AG09319 (cell line): Measurements from ENCODE around the gene EBF3.

Experiments used
- DNase-seq: peaks from one replicate; pipeline ENCODE4 v3.0.0-alpha.2; 2010; ENCODE audit warnings: low read depth; ENCODE audit errors: extremely low read depth
- TF ChIP-seq, protein P1 (sequence below): IDR thresholded peaks from 2 replicates; pipeline ENCODE4 v1.5.1; 2011; ENCODE audit warnings: low read depth, mild to moderate bottlenecking, inconsistent platforms, low read length, moderate library complexity

Gene EBF3

DNA sequence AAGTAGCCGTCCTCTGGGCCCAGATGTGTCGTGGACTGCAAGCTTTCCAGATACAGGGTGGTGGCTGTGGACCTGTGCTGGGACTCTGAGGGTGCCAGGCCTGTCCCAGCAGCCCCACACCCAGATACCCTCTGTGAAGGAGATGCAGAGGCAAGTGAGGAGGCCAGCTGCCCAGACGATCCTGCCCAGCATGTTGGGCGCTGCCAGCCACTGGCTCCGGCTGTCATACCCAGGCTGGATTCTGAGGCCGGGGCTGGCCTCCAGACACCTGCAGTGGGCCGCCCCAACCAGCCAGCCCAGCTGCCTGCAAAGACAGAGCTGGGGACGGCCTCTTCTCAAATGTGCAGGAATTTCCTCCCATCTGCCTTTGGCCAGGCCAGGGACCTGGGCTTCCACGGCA, 39.1 kb upstream of the EBF3 start:
- no peak for DNase-seq
- TF ChIP-seq, protein P1, sequence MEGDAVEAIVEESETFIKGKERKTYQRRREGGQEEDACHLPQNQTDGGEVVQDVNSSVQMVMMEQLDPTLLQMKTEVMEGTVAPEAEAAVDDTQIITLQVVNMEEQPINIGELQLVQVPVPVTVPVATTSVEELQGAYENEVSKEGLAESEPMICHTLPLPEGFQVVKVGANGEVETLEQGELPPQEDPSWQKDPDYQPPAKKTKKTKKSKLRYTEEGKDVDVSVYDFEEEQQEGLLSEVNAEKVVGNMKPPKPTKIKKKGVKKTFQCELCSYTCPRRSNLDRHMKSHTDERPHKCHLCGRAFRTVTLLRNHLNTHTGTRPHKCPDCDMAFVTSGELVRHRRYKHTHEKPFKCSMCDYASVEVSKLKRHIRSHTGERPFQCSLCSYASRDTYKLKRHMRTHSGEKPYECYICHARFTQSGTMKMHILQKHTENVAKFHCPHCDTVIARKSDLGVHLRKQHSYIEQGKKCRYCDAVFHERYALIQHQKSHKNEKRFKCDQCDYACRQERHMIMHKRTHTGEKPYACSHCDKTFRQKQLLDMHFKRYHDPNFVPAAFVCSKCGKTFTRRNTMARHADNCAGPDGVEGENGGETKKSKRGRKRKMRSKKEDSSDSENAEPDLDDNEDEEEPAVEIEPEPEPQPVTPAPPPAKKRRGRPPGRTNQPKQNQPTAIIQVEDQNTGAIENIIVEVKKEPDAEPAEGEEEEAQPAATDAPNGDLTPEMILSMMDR: no peak

DNA sequence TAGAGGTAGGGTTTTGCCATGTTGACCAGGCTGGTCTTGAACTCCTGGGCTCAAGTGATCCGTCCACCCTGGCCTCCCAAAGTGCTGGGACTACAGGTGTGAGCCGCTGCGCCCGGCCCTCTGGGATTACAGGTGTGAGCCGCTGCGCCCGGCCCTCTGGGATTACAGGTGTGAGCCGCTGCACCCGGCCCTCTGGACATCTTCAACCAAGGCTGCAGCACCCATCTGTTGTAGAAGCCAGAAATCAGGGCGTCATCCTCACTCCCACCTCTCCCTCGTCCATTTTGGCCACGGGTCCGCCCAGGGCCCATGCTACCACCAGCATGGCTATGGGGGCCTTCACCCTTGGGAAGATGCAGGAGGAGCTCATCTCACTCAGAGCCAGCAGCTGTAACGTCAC, 38.5 kb upstream of the EBF3 start:
- no peak for DNase-seq
- TF ChIP-seq, protein P1: no peak

DNA sequence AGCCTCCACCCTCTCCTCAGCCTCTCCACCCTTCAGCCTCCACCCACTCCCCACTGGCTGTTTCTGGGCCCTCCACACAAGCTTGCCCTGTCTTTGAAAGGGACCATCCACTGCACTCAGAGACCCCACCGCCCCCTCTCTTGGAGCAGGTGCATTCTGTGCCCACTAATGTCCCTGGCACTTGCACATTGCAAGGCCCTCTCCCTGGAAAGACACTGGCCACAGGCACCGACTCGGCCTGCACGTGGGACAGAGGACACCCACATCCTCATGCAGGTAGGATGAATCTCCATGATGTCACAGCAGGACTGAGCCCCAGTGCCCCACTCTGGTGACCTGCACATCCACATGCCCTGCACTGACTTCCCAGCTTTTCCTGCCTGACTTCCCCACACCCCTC, 36.8 kb upstream of the EBF3 start:
- no peak for DNase-seq
- TF ChIP-seq, protein P1: no peak

DNA sequence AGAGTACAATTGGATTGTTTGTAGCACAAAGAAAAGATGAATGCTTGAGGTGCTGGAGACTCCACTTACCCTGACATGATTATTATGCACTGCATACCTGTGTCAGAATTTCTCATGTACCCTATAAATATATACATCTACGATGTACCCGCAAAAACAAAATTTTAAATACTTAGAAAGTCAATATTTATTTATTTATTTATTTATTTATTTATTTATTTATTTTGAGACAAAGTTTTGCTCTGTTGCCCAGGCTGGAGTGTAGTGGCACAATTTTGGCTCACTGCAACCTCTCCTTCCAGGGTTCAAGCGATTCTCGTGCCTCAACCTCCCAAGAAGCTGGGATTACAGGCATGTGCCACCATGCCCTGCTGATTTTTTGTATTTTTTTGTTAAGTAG, 35.1 kb upstream of the EBF3 start:
- TF ChIP-seq, protein P1: no peak
- DNase-seq: no peak

DNA sequence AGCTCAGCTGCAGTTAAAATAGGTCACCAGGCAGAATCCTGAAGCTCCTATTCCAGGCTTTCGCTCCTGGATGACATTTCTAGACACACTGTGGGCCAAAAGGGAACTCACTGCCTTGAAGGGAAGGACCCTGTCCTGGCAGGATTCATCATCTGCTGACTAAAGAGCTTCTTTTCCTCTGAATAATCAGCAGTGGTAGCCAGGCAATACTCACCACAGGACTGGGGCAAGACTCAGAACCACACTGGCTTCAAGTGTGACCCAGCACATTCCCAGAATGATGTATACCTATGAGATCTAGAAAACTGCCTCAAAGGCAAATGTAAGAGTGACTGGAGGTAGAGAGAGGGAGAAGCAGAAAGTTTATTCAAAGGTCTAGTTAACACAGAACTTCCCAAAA, 29.5 kb upstream of the EBF3 start:
- TF ChIP-seq, protein P1: no peak
- DNase-seq: no peak

DNA sequence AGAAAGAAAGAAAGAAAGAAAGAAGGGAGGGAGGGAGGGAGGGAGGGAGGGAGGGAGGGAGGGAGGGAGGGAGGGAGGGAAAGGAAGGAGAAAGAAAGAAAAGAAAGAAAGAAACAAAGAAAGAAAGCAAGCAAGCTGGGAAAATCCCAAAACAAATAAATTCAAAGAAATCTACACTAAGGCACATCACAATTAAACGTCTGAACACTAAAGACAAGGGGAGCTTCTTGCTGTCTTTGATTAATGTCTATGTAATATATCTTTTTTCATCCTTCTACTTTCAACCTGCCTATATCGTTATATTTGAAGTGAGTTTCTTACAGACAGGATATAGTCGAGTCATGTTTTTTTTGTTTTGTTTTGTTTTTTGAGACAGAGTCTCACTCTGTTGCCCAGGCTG, 28.3 kb upstream of the EBF3 start:
- DNase-seq: no peak
- TF ChIP-seq, protein P1: no peak

DNA sequence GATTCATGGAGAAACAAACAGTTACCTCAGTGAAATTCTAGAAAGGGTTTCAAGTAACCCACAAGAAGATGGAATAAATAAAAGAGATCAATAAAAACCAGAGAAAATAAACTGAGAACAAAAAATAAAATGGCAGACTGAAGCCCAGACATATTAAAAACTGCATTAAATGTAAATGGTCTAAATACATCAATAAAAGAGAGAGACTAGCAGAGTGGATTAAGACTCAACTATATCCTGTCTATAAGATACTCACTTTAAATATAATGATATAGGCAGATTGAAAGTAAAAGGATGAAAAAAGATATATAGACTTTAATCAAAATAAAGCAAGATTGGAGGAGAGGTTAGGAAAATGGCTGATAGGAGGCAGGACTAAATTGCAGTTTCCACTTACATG, 18.8 kb upstream of the EBF3 start:
- TF ChIP-seq, protein P1: no peak
- DNase-seq: no peak
